AG04449 (cell line): ENCODE data around the gene DENND10.

Experiments used
- CTCF ChIA-PET: fragments of 350-600 bp; formaldehyde crosslinking; extraction: SDS; loops from one replicate; lab custom pipeline; 2021; ENCODE audit warnings: antibody characterized with exemption; lab: Yijun Ruan, JAX
- POLR2A ChIA-PET: fragments of 400-600, 350-600 bp; formaldehyde crosslinking; extraction: SDS; loops from one replicate; lab custom pipeline; 2020; ENCODE audit warnings: antibody characterized with exemption, inconsistent platforms; lab: Yijun Ruan, JAX
- DNase-seq: peaks from one replicate; pipeline ENCODE4 v3.0.0-alpha.2; 2010; ENCODE audit warnings: low read depth, low spot score
- H3K4me3 ChIP-seq: 2 replicates; pipeline ENCODE4 v1.5.1; 2011; ENCODE audit warnings: low read depth, mild to moderate bottlenecking, control low read depth, low read length
- CTCF ChIP-seq: IDR thresholded peaks from one replicate; pipeline ENCODE4 v1.5.1; 2011; ENCODE audit warnings: mild to moderate bottlenecking, moderate library complexity, low read length, control low read depth, inconsistent platforms; ENCODE audit not compliant: insufficient read depth; ENCODE audit errors: missing control alignments

The DENND10 gene

GRCh38 chr10:119103903-119104653, at the start of gene DENND10:
TSS of gene DENND10 (plus strand) at chr10:119104113. CDS start at chr10:119104143, 30 bp downstream.
- ChIA-PET POLR2A (interaction anchor here (0.7 to 1.8 kb wide), 6 partner anchors 8 to 29 kb away, joined by 3 to 8 read pairs (median 4); no protein-coding TSS in a partner anchor), CTCF (interaction anchor here (0.7 to 1.5 kb wide), 4 partner anchors 12 to 25 kb away, joined by 3 to 4 read pairs (median 4); no protein-coding TSS in a partner anchor)
- peak within 1 kb of the TSS; percentile 83 for H3K4me3 ChIP-seq
- no peak for DNase-seq
- TF ChIP-seq CTCF: no peak

GRCh38 chr10:119055472-119055871, 48.4 kb upstream of the DENND10 start:
- ChIA-PET CTCF (no interaction called here), POLR2A (no interaction called here)
- TF ChIP-seq CTCF: no peak
- DNase-seq: no peak
- H3K4me3 ChIP-seq: no peak overlapping the region

GRCh38 chr10:119058010-119058409, 45.9 kb upstream of the DENND10 start:
- no peak for TF ChIP-seq CTCF
- DNase-seq: no peak
- POLR2A ChIA-PET: no interaction called here
- CTCF ChIA-PET: no interaction called here
- no peak overlapping the region for H3K4me3 ChIP-seq

- TF ChIP-seq CTCF: no peak
- DNase-seq: no peak
- H3K4me3 ChIP-seq: no peak overlapping the region
- POLR2A ChIA-PET: no interaction called here
- CTCF ChIA-PET: interaction anchor here (0.6 to 1.1 kb wide), 2 partner anchors 12 to 19 kb away, joined by 3 read pairs; no protein-coding TSS in a partner anchor
Measured at GRCh38 chr10:119059557-119059956, 44.4 kb upstream of the DENND10 start.

- ChIA-PET POLR2A (no interaction called here), CTCF (no interaction called here)
- H3K4me3 ChIP-seq: no peak overlapping the region
- TF ChIP-seq CTCF: no peak
- no peak for DNase-seq
Measured at GRCh38 chr10:119060107-119060506, 43.8 kb upstream of the DENND10 start.

GRCh38 chr10:119061352-119061751, 42.6 kb upstream of the DENND10 start:
- no peak for TF ChIP-seq CTCF
- H3K4me3 ChIP-seq: no peak overlapping the region
- DNase-seq: no peak
- POLR2A ChIA-PET: no interaction called here
- CTCF ChIA-PET: no interaction called here
